ENCODE measurements around the gene PNN. TPM values are rescaled to one million over a fixed set of nuclear protein-coding genes. Genes with fewer than 3 reads are reported as not detected.
A peak's percentile ranks its signal among the peaks of the same experiment; 100 is the strongest.
"Not testable (repeated sequence)": the region's sequence is repeated elsewhere in the genome, so short reads cannot be mapped to it uniquely, and the experiment has no call there.

Gene PNN
- total RNA-seq, 1 donor from 2014 or later, result 154 TPM

GRCh38 chr14:39182770-39183684 is 8.0 kb downstream of the PNN start:
- Mint-ChIP-seq H3K4me3 (ENCODE audit: low read depth) (no peak overlapping the region), H3K27me3 (no peaks in the 10 kb centered on the region), H3K27ac (peak overlapping the region; percentile 26), H3K36me3 (ENCODE audit: insufficient read depth) (peaks cover 26% of the 10 kb centered on the region), H3K4me1 (ENCODE audit: low read depth) (peaks cover 8% of the 10 kb centered on the region), H3K9me3 (ENCODE audit: low read depth) (no peaks in the 10 kb centered on the region)
- TF ChIP-seq CTCF (IDR thresholded peaks at IDR 0.05; ENCODE audit: unreplicated experiment), result no peak
- no peak for DNase-seq (ENCODE audit: low spot score, unreplicated experiment)

- Mint-ChIP-seq H3K36me3 (ENCODE audit: insufficient read depth) (peaks cover 26% of the 10 kb centered on the region), H3K4me1 (ENCODE audit: low read depth) (peaks cover 11% of the 10 kb centered on the region)
- H3K27ac Mint-ChIP-seq; H3K9me3 Mint-ChIP-seq (ENCODE audit: low read depth); DNase-seq (ENCODE audit: low spot score, unreplicated experiment); H3K4me3 Mint-ChIP-seq (ENCODE audit: low read depth); H3K27me3 Mint-ChIP-seq: not testable (repeated sequence)
These were observed 8.6 kb downstream of the PNN start for GRCh38 chr14:39183685-39184003.

- peak overlapping the region; percentile 46 for H3K27ac Mint-ChIP-seq
- H3K4me1 Mint-ChIP-seq (ENCODE audit: low read depth), result peaks cover 8% of the 10 kb centered on the region
- TF ChIP-seq CTCF (IDR thresholded peaks at IDR 0.05; ENCODE audit: unreplicated experiment), result no peak
- peaks cover 19% of the 10 kb centered on the region for H3K36me3 Mint-ChIP-seq (ENCODE audit: insufficient read depth)
- H3K4me3 Mint-ChIP-seq (ENCODE audit: low read depth), result no peak overlapping the region
- H3K27me3 Mint-ChIP-seq, result no peaks in the 10 kb centered on the region
- H3K9me3 Mint-ChIP-seq (ENCODE audit: low read depth), result no peaks in the 10 kb centered on the region
- DNase-seq (ENCODE audit: low spot score, unreplicated experiment), result no peak
These were observed 9.7 kb downstream of the PNN start for GRCh38 chr14:39184628-39185255.

GRCh38 chr14:39185256-39186049 is 10.4 kb downstream of the PNN start:
- Mint-ChIP-seq H3K4me1 (ENCODE audit: low read depth) (peaks cover 8% of the 10 kb centered on the region), H3K27me3 (no peaks in the 10 kb centered on the region), H3K9me3 (ENCODE audit: low read depth) (no peaks in the 10 kb centered on the region), H3K36me3 (ENCODE audit: insufficient read depth) (peaks cover 17% of the 10 kb centered on the region), H3K4me3 (ENCODE audit: low read depth) (no peak overlapping the region), H3K27ac (peak overlapping the region; percentile 62)
- no peak for TF ChIP-seq CTCF (IDR thresholded peaks at IDR 0.05; ENCODE audit: unreplicated experiment)
- DNase-seq (ENCODE audit: low spot score, unreplicated experiment), result no peak

GRCh38 chr14:39186941-39187525 is 12.0 kb downstream of the PNN start:
- TF ChIP-seq CTCF (IDR thresholded peaks at IDR 0.05; ENCODE audit: unreplicated experiment), result no peak
- DNase-seq (ENCODE audit: low spot score, unreplicated experiment), result no peak
- Mint-ChIP-seq H3K9me3 (ENCODE audit: low read depth) (no peaks in the 10 kb centered on the region), H3K36me3 (ENCODE audit: insufficient read depth) (peaks cover 17% of the 10 kb centered on the region), H3K27ac (no peak overlapping the region), H3K4me3 (ENCODE audit: low read depth) (no peak overlapping the region), H3K4me1 (ENCODE audit: low read depth) (peaks cover 8% of the 10 kb centered on the region), H3K27me3 (no peaks in the 10 kb centered on the region)

All from progenitor cell of endocrine pancreas (in vitro differentiated cells).